HG03060 (cell line): ENCODE results near the gene C3orf22.
"Not testable (repeated sequence)": the region's sequence is repeated elsewhere in the genome, so short reads cannot be mapped to it uniquely, and the experiment has no call there.

Experiments
- ATAC-seq: cut with Tn5 transposase; IDR thresholded peaks from one replicate; pipeline ENCODE4 v1.9.1; 2021; ENCODE audit warnings: low read depth, moderate number of reproducible peaks; ENCODE audit not compliant: unreplicated experiment

The C3orf22 gene

DNA sequence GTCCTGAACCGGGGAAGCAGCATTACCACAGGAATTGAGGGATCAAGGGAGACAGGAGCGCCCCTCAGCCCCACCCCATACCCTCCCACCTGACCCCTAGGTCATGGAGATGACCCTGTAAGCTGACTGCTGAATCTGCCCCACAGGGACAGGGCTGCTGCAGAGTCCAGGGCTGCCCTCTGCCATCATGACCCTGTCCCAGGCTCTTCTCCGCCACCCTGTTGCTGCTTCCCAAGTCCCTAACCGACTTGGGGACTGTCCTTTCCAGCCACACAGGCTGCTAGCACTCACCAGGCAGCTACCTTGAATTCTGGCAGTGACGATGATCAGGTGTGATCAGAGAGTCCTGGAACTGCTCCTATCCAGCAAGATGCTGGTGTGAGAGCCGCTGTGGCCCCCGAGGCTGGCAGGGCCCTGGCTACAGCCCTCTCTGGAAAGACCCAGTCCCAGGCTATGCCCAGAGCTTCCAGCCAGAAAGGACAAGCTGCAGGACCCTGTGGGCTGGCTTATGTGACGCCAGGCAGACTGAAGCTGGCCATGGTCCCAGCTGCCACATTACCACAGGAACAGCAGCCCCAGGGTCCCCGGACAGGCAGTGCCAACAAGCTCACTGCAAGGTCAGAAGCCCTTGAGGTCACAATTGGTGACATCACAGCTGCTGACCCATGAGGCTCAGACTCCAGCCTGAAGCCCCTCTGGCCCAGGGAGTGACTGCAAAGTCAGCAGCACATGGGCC is at the start of gene C3orf22:
Gene C3orf22, minus strand, starts transcription at position 597 of the 736 bp plus-strand sequence. CDS start 5,542 bp downstream, outside the sequence.
- no peak for ATAC-seq

DNA sequence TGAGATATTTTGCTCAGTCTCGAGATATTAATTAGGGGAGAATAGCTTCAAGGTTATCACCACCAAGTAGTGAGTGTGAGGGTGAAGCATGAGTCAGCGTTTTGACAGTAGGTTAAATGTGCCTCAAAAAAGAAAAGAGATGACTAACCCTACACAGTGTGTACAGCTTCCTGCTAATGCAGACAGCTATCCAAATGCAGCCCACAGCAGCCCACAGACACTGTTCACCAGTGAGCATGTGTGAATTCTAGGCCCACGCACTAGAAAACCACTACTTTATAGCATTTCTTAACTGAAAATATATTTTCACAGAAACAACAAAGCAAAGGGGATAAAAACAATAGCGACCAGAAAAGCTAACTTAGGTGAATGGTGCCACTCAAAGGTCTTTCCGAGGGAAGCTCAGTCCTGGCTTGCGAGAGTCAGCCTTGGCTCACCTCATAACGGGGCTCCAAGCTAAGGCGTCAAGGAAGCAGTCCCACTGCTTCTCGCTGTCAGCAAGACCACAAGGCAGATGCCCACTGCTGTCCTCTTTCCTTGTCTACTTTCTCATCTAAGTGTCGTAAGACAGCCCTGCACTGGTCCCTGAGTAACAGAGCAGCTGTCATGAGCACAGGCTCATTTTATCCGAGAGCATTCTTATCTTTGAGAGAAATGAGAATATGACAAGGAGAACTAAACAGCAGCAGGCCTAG is 48.6 kb upstream of the C3orf22 start:
- ATAC-seq: no peak

GRCh38 chr3:126606001-126606400 is 47.3 kb upstream of the C3orf22 start:
- ATAC-seq: no peak

DNA sequence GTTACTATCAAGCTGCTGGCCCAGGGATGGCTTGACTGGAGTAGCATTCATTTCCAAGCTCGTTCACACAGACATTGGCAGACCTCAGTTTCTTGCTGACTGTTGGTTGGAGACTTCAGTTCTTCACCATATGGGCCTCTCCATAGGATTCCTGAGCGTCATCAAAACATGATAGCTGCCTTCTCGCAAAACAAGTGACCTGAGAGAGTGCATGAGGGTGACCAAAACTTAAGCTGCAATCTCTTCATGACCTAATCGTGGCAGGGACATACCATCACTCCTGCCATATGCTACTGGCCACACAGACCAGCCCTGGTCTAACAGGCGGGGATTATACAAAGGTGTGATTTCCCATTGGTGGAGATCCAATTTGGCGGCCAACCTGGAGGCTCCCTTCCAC is 46.0 kb upstream of the C3orf22 start:
- no peak for ATAC-seq

- no peak for ATAC-seq
These were observed 40.4 kb upstream of the C3orf22 start for GRCh38 chr3:126599101-126599500.

DNA sequence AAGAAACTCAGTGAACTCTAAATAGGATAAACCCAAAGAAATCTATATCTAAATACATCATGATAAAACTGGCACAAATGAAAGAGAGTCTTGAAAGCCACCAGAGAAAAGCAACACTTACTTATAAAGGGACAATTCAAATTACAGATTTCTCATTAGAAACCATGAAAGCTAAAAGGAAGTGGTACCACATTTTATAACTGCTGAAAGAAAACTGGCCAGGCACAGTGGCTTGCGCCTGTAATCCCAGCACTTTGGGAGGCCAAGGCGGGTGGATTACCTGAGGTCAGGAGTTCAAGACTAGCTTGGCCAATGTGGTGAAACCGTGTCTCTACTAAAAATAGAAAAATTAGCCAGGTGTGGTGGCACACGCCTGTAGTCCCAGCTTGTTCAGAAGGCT is 36.7 kb upstream of the C3orf22 start:
- ATAC-seq: not testable (repeated sequence)

DNA sequence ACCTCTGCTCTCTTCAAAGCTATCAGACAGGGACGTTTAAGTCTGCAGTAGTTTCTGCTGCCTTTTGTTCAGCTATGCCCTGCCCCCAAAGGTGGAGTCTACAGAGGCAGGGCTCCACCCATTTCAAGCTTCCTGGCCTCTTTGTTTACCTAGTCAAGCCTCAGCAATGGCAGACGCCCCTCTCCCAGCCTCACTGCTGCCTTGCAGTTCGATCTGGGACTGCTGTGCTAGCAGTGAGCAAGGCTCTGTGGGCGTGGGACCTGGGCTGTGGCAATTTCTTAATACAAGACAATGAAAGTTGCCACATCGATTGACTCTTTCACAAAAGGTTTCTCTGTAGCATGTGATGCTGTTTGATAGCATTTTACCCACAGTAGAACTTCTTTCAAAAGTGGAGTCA is 32.8 kb upstream of the C3orf22 start:
- ATAC-seq: not testable (repeated sequence)

DNA sequence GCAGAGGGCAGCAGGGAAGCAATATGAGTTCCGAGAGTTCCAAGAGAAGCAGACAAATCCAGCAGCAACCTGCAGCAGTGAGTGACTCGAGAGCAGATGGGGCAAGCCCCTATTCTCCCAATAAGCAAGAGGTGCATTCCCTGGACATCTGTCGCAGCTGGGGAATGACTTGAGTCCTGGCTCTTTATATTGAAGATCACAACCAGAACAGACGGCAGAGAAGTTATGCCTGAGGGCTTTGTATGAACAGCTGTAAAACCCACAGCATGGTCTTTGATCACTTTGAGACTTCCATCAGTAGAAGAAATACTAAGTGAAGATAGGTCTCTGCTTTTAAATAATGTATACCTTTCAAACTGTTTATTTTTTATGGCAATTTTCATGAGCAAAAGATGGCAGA is 23.6 kb upstream of the C3orf22 start:
- ATAC-seq: no peak

- no peak for ATAC-seq
These were observed 22.8 kb upstream of the C3orf22 start for GRCh38 chr3:126581569-126581968.

DNA sequence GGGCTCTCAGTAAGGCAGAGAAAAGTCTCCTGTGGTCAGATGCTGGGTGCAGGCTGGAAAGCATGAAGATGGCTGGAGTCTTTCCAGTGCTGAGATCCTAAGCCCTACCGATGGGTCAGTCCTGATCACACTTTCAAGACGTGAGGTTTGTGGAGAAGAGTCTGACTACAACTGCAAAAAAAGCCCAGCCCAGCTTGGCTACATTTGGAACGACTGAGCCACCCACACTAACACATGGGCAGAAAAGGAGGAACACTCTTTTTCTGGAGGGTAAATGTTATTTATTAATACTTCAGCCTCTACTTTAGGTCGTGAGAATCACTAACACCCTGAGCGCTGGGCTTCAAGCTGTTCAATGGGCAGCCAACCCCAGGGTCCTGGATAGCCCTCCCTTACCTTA is 22.0 kb upstream of the C3orf22 start:
- ATAC-seq: no peak

DNA sequence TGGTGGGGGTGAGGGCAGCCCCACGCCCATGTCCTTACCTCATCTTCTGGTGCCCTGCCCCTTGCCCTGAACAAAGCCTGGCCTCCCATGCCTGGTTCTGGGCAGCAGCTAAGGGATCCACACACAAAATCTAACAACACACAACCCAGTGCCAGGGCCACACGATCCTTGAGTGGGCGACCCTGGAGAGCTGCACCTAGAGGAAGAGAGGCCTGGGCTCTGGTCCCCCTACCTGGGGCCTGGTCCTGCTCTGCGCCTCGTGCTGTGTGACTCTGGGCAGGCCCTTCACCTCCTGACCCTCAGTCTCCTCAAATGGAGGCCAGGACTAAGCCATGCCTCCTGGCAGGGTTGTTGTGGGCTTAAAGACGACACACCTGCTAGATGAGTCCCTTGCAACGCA is 20.0 kb upstream of the C3orf22 start:
- ATAC-seq: no peak

GRCh38 chr3:126577261-126577660 is 18.5 kb upstream of the C3orf22 start:
- ATAC-seq: no peak

DNA sequence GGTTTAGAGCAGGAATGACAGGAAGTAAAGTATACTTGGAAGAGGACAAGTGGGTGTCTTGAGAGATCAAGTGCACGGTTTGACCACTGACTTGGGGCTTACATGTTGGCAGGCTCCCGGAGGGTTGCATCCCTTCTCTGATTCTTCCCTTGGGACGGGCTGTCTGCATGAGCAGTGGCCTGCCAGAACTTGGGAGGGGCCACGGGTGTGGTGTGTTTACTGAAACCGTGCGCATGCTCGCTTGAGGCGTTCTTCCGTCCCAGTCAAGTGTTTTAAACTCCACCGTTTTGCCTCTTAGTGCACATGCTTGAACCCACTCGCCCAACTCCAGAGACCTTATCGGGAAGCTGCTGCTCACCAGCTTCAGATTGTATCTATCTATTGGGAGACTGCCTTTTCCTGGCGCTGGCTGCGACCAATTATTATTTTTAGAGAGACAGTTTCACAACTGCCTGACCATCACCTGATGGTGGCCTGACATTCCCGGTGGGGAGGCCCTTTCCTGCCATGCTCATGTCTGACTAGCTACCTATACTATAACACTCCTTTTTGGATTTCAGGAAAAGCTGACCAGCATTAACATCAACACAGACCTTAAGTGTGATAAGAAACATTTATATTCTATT is 14.9 kb upstream of the C3orf22 start:
- ATAC-seq: no peak

- no peak for ATAC-seq
These were observed 12.3 kb upstream of the C3orf22 start for GRCh38 chr3:126571078-126571477.

GRCh38 chr3:126570103-126570541 is 11.4 kb upstream of the C3orf22 start:
- ATAC-seq: no peak

DNA sequence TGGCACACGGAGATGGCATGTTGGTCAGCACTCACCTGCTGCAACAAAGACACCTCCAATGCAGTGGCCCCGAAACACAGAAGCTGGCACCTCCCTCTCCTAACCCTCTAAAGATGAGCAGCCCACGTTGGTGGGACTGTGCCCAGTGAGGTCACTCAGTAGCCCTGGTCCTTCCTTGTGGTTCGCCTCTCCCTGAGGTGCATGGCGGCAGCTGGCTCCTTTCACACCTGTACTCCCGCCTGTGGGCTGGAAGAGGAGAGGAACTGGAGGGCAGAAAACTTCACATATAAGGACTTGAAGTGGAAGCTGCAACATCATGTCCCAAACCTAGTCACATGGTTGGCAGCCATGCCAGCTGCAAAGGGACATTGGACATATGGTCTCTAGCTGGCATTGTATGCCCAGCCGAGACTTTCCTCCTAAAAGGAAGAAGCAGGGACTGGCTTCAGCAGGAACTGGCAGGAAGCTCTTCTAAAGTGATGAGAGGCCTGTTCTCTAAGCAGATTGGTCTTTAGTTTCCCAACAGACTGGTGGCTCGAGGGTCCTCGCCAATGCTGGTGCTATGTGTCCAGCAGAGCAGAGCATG is 10.8 kb upstream of the C3orf22 start:
- no peak for ATAC-seq

- no peak for ATAC-seq
These were observed 10.1 kb upstream of the C3orf22 start for GRCh38 chr3:126568776-126569342.

DNA sequence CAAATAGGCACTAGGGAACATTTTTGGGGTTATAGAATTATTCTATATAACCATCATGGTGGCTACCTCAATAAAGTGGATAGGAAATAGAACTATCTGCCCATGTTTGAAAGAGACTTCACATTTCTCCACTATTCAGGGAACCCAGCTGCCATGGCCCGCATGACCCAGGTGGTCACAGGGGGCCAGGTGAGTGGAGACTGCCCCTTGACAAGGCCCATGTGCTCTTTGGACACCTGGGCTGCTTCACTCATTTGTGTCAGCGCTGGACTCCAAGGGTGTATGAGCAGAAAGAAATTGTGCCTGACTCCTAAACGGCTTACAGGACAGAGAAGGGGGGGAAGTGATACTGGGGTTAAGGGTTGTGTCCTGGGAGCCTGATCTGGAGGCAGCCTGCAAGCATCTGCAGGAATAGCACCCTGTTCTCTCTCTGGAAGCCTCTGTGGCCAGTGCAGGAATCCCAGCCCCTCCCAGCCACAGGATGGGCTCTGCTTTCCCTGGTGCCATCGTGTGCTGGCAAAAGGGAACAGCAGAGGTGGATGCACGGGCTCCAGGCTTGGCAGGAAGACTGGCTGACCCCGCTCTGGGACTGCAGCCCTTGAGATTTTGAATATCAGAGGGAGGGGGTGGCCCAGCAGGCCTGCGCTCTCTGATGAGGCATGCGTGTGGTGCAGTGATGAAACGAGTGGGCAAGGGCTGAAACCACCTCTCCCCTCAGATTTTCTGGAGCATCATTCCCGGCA is 9.1 kb upstream of the C3orf22 start:
- no peak for ATAC-seq

- ATAC-seq: no peak
These were observed 4.1 kb upstream of the C3orf22 start for GRCh38 chr3:126562737-126563276.

DNA sequence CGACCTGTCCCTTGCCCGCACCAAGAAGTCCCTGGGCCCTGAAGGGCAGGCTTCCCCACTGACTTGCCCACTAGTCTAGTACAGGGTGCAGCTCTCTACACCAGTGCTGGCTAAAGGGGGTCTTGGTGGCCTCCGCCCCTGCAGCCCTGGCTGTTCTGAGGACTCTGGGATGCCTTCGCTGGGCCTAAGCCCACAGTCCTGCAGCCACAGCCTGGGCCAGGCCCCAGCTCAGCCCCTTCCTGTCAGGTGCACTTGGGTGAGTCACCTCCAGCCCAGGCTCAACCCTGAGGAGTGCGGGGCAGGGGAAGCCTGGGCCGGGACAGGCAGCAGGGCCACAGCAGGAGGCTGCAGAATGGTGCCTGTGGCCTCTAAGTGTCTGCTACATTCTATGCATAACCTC is 971 bp downstream of the C3orf22 start:
- no peak for ATAC-seq
